K562 (cell line): Measurements from ENCODE around the gene MMP24OS. TPM values are rescaled to one million over a fixed set of nuclear protein-coding genes. Genes with fewer than 3 reads are reported as not detected.

Source experiments
- ATAC-seq: fragments of 200-7000 bp; cut with Tn5 transposase; 3 replicates; pipeline ENCODE4 v1.9.1; 2020; ENCODE audit warnings: moderate library complexity
- BruUV-seq: library from RNA; stranded (reverse); fragments of 400-500 nt; replicated peaks from 2 replicates; lab custom pipeline; 2021; lab: Mats Ljungman, UMichigan
- CTCF ChIA-PET: fragments of 300-600 bp; formaldehyde crosslinking; extraction: SDS; loops from one replicate; lab custom pipeline; 2021; ENCODE audit warnings: low intra/inter-chr PET ratio; lab: Yijun Ruan, JAX
- POLR2A ChIA-PET: fragments of 300-600, 350-650 bp; sonication (Branson Sonifier 250); formaldehyde crosslinking; extraction: SDS; loops from one replicate; lab custom pipeline; 2021; ENCODE audit warnings: antibody characterized with exemption, inconsistent platforms; lab: Yijun Ruan, JAX
- DNase-seq, 4 experiments: peaks; one replicate each; pipeline versions ENCODE4 v3.0.0 to v3.0.0-alpha.2; 2011 to 2018; ENCODE audit warnings: low spot score in 3 of 4, mixed read lengths in 3 of 4; ENCODE audit errors: extremely low read depth in 1 of 4
- FAIRE-seq: peaks from 2 replicates; lab custom pipeline; 2011; peaks lifted over from hg19 to GRCh38; lab: Jason Lieb, UNC
- H2AFZ ChIP-seq: 2 replicates; pipeline ENCODE4 v1.6.0; 2011; ENCODE audit warnings: low read depth, low read length, control low read depth, inconsistent platforms
- H3K27ac ChIP-seq: fragments of 200-600 bp; 3 replicates; pipeline ENCODE4 v1.8.0; 2011; ENCODE audit warnings: low read depth, mild to moderate bottlenecking, control low read depth, inconsistent platforms, low read length, moderate library complexity, mixed read lengths; ENCODE audit errors: extremely low read depth
- H3K27me3 ChIP-seq, 2 experiments: fragments of 300-600 bp in 1 of 2; 2 replicates in 1 of 2; 3 replicates in 1 of 2; pipeline versions ENCODE4 v1.6.0 to v1.8.0; 2011; ENCODE audit warnings: inconsistent platforms in 2 of 2, low read length in 2 of 2, mild to moderate bottlenecking in 1 of 2, mixed read lengths in 1 of 2, moderate library complexity in 1 of 2; ENCODE audit not compliant: control insufficient read depth in 2 of 2, insufficient read depth in 2 of 2
- H3K36me3 ChIP-seq: fragments of 300-600 bp; 3 replicates; pipeline ENCODE4 v1.8.0; 2011; ENCODE audit warnings: mild to moderate bottlenecking, low read length, inconsistent platforms; ENCODE audit not compliant: control insufficient read depth, insufficient read depth
- H3K4me1 ChIP-seq, 2 experiments: fragments of 200-600 bp in 1 of 2; replicated peaks in 1 of 2; 2 replicates in 1 of 2; 3 replicates in 1 of 2; pipeline versions ENCODE4 v1.5.1 to v1.8.0; 2011; ENCODE audit warnings: inconsistent platforms in 2 of 2, low read length in 2 of 2, mild to moderate bottlenecking in 1 of 2, mixed read lengths in 1 of 2, moderate library complexity in 1 of 2; ENCODE audit not compliant: control insufficient read depth in 2 of 2, insufficient read depth in 2 of 2
- H3K4me2 ChIP-seq: 2 replicates; pipeline ENCODE4 v1.6.1; 2011; ENCODE audit warnings: low read length, control low read depth, inconsistent platforms, mixed read lengths; ENCODE audit not compliant: insufficient read depth
- H3K4me3 ChIP-seq: fragments of 200-600 bp; sonication (generic), shearing (Covaris generic); 2 replicates; pipeline ENCODE4 v1.5.1; 2016; ENCODE audit warnings: control low read depth, inconsistent platforms
- H3K79me2 ChIP-seq: fragments of 200-600 bp; 3 replicates; pipeline ENCODE4 v1.8.0; 2011; ENCODE audit warnings: low read length, inconsistent platforms; ENCODE audit not compliant: control insufficient read depth, insufficient read depth
- H3K9ac ChIP-seq, 2 experiments: 2 replicates each; pipeline versions ENCODE4 v1.6.0 to v1.6.1; 2011; ENCODE audit warnings: low read depth in 2 of 2, low read length in 2 of 2, control low read depth in 1 of 2, inconsistent platforms in 1 of 2, mild to moderate bottlenecking in 1 of 2, mixed read lengths in 1 of 2; ENCODE audit not compliant: insufficient read depth in 1 of 2
- H3K9me1 ChIP-seq: one replicate; pipeline ENCODE4 v1.6.0; 2011; ENCODE audit warnings: inconsistent platforms, mild to moderate bottlenecking, low read length, moderate library complexity; ENCODE audit not compliant: control insufficient read depth, insufficient read depth
- H3K9me3 ChIP-seq: replicated peaks from 2 replicates; pipeline ENCODE4 v1.5.1; 2011; ENCODE audit warnings: low read depth, low read length, inconsistent platforms; ENCODE audit not compliant: control insufficient read depth, insufficient read depth
- H4K20me1 ChIP-seq: replicated peaks from 2 replicates; pipeline ENCODE4 v1.6.1; 2011; ENCODE audit warnings: low read length, inconsistent platforms, mixed read lengths; ENCODE audit not compliant: control insufficient read depth, insufficient read depth
- ATF7 ChIP-seq: fragments of 450-650 bp; IDR thresholded peaks from 2 replicates; pipeline ENCODE4 v1.7.1; 2014; ENCODE audit warnings: mild to moderate bottlenecking, moderate library complexity
- BRF2 ChIP-seq: IDR thresholded peaks from 3 replicates; pipeline ENCODE4 v1.6.1; 2011; ENCODE audit warnings: borderline replicate concordance, mild to moderate bottlenecking; ENCODE audit not compliant: insufficient read length, insufficient read depth
- CREB1 ChIP-seq, 2 experiments: sonication (generic) in 1 of 2; formaldehyde crosslinking in 1 of 2; IDR thresholded peaks; 2 replicates each; pipeline versions ENCODE4 v1.6.1 to v1.8.0; 2012 to 2022; ENCODE audit warnings: inconsistent platforms in 1 of 2, mild to moderate bottlenecking in 1 of 2, missing genetic modification reagents in 1 of 2, moderate library complexity in 1 of 2
- E2F4 ChIP-seq: sonication (generic); formaldehyde crosslinking; IDR thresholded peaks from 2 replicates; pipeline ENCODE4 v1.8.0; 2022; ENCODE audit warnings: mild to moderate bottlenecking, low read depth, missing genetic modification reagents
- FOXP1 ChIP-seq: sonication (generic); formaldehyde crosslinking; IDR thresholded peaks from 2 replicates; pipeline ENCODE4 v1.8.0; 2022; ENCODE audit warnings: mild to moderate bottlenecking, missing genetic modification reagents
- HDAC8 ChIP-seq: fragments of 450-650 bp; IDR thresholded peaks from 2 replicates; pipeline ENCODE4 v1.6.1; 2016; ENCODE audit warnings: mild to moderate bottlenecking, missing genetic modification characterization, moderate library complexity, missing compliant biosample characterization
- ZNF263 ChIP-seq: sonication (generic); formaldehyde crosslinking; IDR thresholded peaks from 2 replicates; pipeline ENCODE4 v1.8.0; 2022; ENCODE audit warnings: mild to moderate bottlenecking, missing genetic modification reagents, borderline replicate concordance
- ZNF583 ChIP-seq: fragments of 250-450 bp; sonication (Bioruptor Pico); IDR thresholded peaks from 2 replicates; pipeline ENCODE4 v1.4.0; 2020
- WGBS: fragments of 100-300 bp; shearing (Covaris generic); methylation state at CpG from one replicate; pipeline ENCODE4 v1.1.6; 2016; ENCODE audit warnings: low coverage, mixed read lengths; ENCODE audit not compliant: insufficient coverage; ENCODE audit errors: missing lambda C conversion rate; 5-methylcytosine and 5-hydroxymethylcytosine counted together
- in situ Hi-C: fragments of 300-500 bp; cut with MboI; formaldehyde crosslinking; loops from 4 replicates; pipeline ENCODE4 v1.15.0; 2018; ENCODE audit warnings: inconsistent platforms, mixed read lengths
- intact Hi-C: fragments of 100-400 bp; cut with micrococcal nuclease; formaldehyde crosslinking; loops from 2 replicates; pipeline ENCODE4 v1.14.2; 2022
- polyA plus RNA-seq, 8 experiments: library from polyadenylated mRNA; depleted of rRNA in 4 of 8; stranded (reverse) in 5 of 8; unstranded in 3 of 8; fragments of >200 nt; fragmentation: Nextera tagmentation in 2 of 8; fragmentation: Illumina TruSeq in 1 of 8; extraction: Ambion mirVana in 2 of 8; extraction: Trizol in 1 of 8; gene quantifications; 2 replicates each; pipeline versions ENCODE4 v1.2.1 to v1.2.3, GENCODE V29; 2011 to 2014; ENCODE audit warnings: inconsistent platforms in 1 of 8, missing spikeins in 1 of 8
- total RNA-seq, 7 experiments: library from RNA; depleted of rRNA in 6 of 7; stranded (reverse); fragments of >200 nt in 6 of 7; fragmentation: Illumina TruSeq in 2 of 7; extraction: Trizol in 2 of 7; gene quantifications; 2 replicates each; pipeline versions ENCODE4 v1.2.1 to v1.2.3, GENCODE V29; 2011 to 2021; ENCODE audit warnings: low replicate concordance in 1 of 7

Gene MMP24OS
- total and polyA plus RNA-seq, 9 of the 15 experiments (the other 6 are each of a cell fraction or from before 2014, with no cell fraction given): 0.92 to 41.5 (median 11.4) TPM

- Histone ChIP-seq H2AFZ (no peak overlapping the region), H3K36me3 (no peaks in the 10 kb centered on the region), H3K27me3 (peaks cover 31 to 60% of the 10 kb centered on the region in 2 experiments), H3K79me2 (no peaks in the 10 kb centered on the region), H3K9ac (no peak overlapping the region), H4K20me1 (0 out of 2 replicates have a peak, but pooled peaks cover 4% of the 10 kb centered on the region), H3K9me1 (peaks cover 3% of the 10 kb centered on the region), H3K4me2 (no peak overlapping the region), H3K27ac (no peak overlapping the region), H3K4me3 (no peak overlapping the region), H3K4me1 (peaks cover 3 to 19% of the 10 kb centered on the region in 2 experiments; a peak in 4 of 5 replicates), H3K9me3 (no peaks in the 10 kb centered on the region)
- in situ Hi-C loops: no loop called here
- no TSS peak for BruUV-seq
- FAIRE-seq (peak; percentile 26), DNase-seq (no peak), ATAC-seq (no peak)
- ChIA-PET POLR2A (interaction anchor here (0.7 kb wide), 1 partner anchor 137 kb away, joined by 4 read pairs; no protein-coding TSS in a partner anchor), CTCF (no interaction called here)
- intact Hi-C loops: no loop called here
- WGBS: 11% methylated on average over 8 of the region's 8 CpGs
- TF ChIP-seq ZNF583: no peak
- no peak for TF ChIP-seq CREB1 (IDR thresholded peaks at IDR 0.05)
- TF ChIP-seq CREB1 (CRISPR knock-in tag; IDR thresholded peaks at IDR 0.05): no peak
- TF ChIP-seq ZNF263 (CRISPR knock-in tag): no peak
- TF ChIP-seq HDAC8 (tag): no peak
- no peak for TF ChIP-seq FOXP1
- TF ChIP-seq ATF7: no peak
- no peak for TF ChIP-seq E2F4 (CRISPR knock-in tag)
- no peak for TF ChIP-seq BRF2
Observed at GRCh38 chr20:35295058-35295457, 17.1 kb upstream of the MMP24OS start.
